ENCODE data around the gene PRLR.

Gene PRLR

DNA sequence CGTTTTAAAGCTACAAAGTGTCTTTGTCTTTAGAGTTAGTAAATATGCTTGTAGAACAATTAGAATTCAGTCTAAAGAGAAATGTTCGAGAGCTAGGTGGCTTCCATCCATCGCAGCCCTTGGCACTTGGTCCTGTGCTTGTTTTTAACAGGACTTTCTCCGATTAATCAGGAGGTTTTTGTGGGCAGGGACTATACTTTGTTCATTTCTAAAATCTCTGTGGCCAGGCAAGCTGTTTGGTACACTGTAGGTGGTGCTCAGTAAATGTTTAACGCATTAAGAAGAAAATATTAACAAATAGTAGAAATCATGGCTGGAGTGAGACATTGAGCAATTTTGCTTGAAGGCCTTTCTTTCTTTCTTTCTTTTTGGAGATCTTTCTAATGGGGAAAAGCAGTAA, 203.3 kb downstream of the PRLR start:
- no peak overlapping the region for H3K14ac ChIP-seq (ENCODE audit: low read length in 2 of 2)
- no peaks in the 10 kb centered on the region for H3K79me1 ChIP-seq (replicated peaks; ENCODE audit: low read length, poor library complexity, severe bottlenecking)
- no peaks in the 10 kb centered on the region for H3K9me3 ChIP-seq (ENCODE audit: control insufficient read depth, low read length)
- no peak overlapping the region for H4K8ac ChIP-seq (ENCODE audit: low read length)
- 94% methylated on average over 5 of the region's 5 CpGs for whole genome bisulfite sequencing
- no peak overlapping the region for H2AFZ ChIP-seq (ENCODE audit: low read depth, low read length)
- peaks cover 3% of the 10 kb centered on the region for H3K4me1 ChIP-seq (ENCODE audit: control insufficient read depth, insufficient read depth, low read depth, low read length)
- DNase-seq = no peak
- H3K4ac ChIP-seq (ENCODE audit: low read depth in 1 of 2, low read length in 2 of 2) = no peak overlapping the region
- no peak overlapping the region for H3K18ac ChIP-seq (ENCODE audit: low read depth in 1 of 2, low read length in 2 of 2)
- H3K27me3 ChIP-seq (ENCODE audit: control insufficient read depth in 1 of 2, insufficient read depth in 1 of 2, low read length in 2 of 2) = peaks cover 0 to 3% of the 10 kb centered on the region in 2 experiments
- H3K27ac ChIP-seq (ENCODE audit: low read length, poor library complexity, severe bottlenecking) = no peak overlapping the region
- H2AK5ac ChIP-seq (ENCODE audit: low read length, severe bottlenecking) = no peak overlapping the region
- no peak overlapping the region for H2BK120ac ChIP-seq (ENCODE audit: low read depth, low read length)
- no peaks in the 10 kb centered on the region for H3K36me3 ChIP-seq (ENCODE audit: control insufficient read depth in 1 of 2, insufficient read depth in 2 of 2, low read depth in 1 of 2, low read length in 2 of 2)
- H3K4me2 ChIP-seq (ENCODE audit: low read length, poor library complexity, severe bottlenecking) = no peak overlapping the region
- no peak overlapping the region for H2BK5ac ChIP-seq (ENCODE audit: low read depth, low read length, poor library complexity, severe bottlenecking)
- H4K91ac ChIP-seq (ENCODE audit: low read length) = no peak overlapping the region
- H2BK15ac ChIP-seq (ENCODE audit: low read depth, poor library complexity, severe bottlenecking) = no peak overlapping the region
- no peak overlapping the region for H2BK12ac ChIP-seq (ENCODE audit: low read length in 2 of 2)
- no peak overlapping the region for H3K4me3 ChIP-seq (ENCODE audit: insufficient read depth in 1 of 2, low read depth in 1 of 2, low read length in 2 of 2)
- H3K23ac ChIP-seq (ENCODE audit: low read length in 2 of 2) = no peak overlapping the region
- no peak overlapping the region for H3K9ac ChIP-seq (ENCODE audit: low read length)

DNA sequence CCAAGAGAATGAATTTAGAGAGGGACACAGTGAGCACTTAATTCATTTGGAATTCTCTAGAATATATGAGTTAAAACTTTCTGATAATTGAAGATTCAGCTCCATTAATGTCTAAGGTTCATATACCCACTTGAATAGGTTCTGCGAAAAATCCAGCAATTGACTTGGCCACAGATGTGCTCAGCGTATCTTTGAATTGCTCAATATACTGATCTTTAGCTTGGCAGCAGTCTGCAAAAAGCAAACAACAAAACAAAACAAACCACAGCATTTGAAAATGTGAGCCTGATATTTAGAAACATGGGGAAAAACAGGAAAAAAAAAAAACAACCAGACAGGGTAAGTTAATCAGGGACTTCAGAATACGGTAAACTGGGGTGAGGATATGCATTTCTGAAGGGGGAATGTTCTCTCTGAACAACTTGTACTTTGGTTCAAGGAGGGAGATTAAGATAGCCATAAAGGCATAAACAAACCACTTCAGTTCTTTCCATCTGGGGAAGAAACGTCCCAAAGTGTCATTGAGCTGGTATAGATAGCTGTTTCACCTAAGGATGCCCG, 203.9 kb downstream of the PRLR start:
- no peaks in the 10 kb centered on the region for H3K36me3 ChIP-seq (ENCODE audit: control insufficient read depth in 1 of 2, insufficient read depth in 2 of 2, low read depth in 1 of 2, low read length in 2 of 2)
- no peak overlapping the region for H2BK5ac ChIP-seq (ENCODE audit: low read depth, low read length, poor library complexity, severe bottlenecking)
- H3K79me1 ChIP-seq (replicated peaks; ENCODE audit: low read length, poor library complexity, severe bottlenecking) = no peaks in the 10 kb centered on the region
- no peak overlapping the region for H2AFZ ChIP-seq (ENCODE audit: low read depth, low read length)
- DNase-seq = peak; percentile 27
- no peak overlapping the region for H3K27ac ChIP-seq (ENCODE audit: low read length, poor library complexity, severe bottlenecking)
- no peak overlapping the region for H2BK15ac ChIP-seq (ENCODE audit: low read depth, poor library complexity, severe bottlenecking)
- no peak overlapping the region for H4K8ac ChIP-seq (ENCODE audit: low read length)
- H2AK5ac ChIP-seq (ENCODE audit: low read length, severe bottlenecking) = no peak overlapping the region
- no peak overlapping the region for H3K4me3 ChIP-seq (ENCODE audit: insufficient read depth in 1 of 2, low read depth in 1 of 2, low read length in 2 of 2)
- H2BK120ac ChIP-seq (ENCODE audit: low read depth, low read length) = no peak overlapping the region
- H3K18ac ChIP-seq (ENCODE audit: low read depth in 1 of 2, low read length in 2 of 2) = no peak overlapping the region
- 52% methylated on average over 3 of the region's 5 CpGs for WGBS
- no peak overlapping the region for H3K14ac ChIP-seq (ENCODE audit: low read length in 2 of 2)
- H2BK12ac ChIP-seq (ENCODE audit: low read length in 2 of 2) = no peak overlapping the region
- H4K91ac ChIP-seq (ENCODE audit: low read length) = no peak overlapping the region
- H3K4me2 ChIP-seq (ENCODE audit: low read length, poor library complexity, severe bottlenecking) = no peak overlapping the region
- no peaks in the 10 kb centered on the region for H3K9me3 ChIP-seq (ENCODE audit: control insufficient read depth, low read length)
- H3K9ac ChIP-seq (ENCODE audit: low read length) = no peak overlapping the region
- H3K4ac ChIP-seq (ENCODE audit: low read depth in 1 of 2, low read length in 2 of 2) = no peak overlapping the region
- no peak overlapping the region for H3K23ac ChIP-seq (ENCODE audit: low read length in 2 of 2)
- H3K4me1 ChIP-seq (ENCODE audit: control insufficient read depth, insufficient read depth, low read depth, low read length) = peaks cover 3% of the 10 kb centered on the region
- peaks cover 0 to 3% of the 10 kb centered on the region in 2 experiments for H3K27me3 ChIP-seq (ENCODE audit: control insufficient read depth in 1 of 2, insufficient read depth in 1 of 2, low read length in 2 of 2)

DNA sequence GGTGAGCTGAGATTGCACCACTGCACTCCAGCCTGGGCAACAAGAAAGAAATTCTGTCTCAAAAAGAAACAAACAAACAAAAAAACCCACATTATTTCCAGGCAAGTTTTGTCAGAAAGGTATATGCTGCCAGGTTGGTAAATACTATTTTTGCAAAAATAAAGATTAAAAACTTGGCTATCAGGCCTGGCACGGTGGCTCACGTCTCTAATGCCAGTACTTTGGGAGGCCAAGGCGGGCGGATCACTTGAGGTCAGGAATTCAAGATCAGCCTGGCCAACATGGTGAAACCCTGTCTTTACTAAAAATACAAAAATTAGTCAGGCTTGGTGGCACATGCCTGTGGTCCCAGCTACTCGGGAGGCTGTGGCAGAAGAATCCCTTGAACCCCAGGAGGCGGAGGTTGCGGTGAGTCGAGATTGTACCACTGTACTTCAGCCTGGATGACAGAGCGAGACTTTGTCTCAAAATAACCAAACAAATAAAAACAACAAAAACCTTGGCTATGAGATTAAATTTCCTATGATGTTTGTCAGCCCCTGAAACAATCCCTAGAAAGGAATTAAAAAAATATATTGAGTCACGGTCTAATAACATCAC, 205.3 kb downstream of the PRLR start:
- DNase-seq = no peak
- Histone ChIP-seq H3K23ac (ENCODE audit: low read length in 2 of 2) (no peak overlapping the region), H3K79me1 (replicated peaks; ENCODE audit: low read length, poor library complexity, severe bottlenecking) (no peaks in the 10 kb centered on the region), H3K4me3 (ENCODE audit: insufficient read depth in 1 of 2, low read depth in 1 of 2, low read length in 2 of 2) (no peak overlapping the region), H3K4me1 (ENCODE audit: control insufficient read depth, insufficient read depth, low read depth, low read length) (peaks cover 3% of the 10 kb centered on the region), H2BK5ac (ENCODE audit: low read depth, low read length, poor library complexity, severe bottlenecking) (no peak overlapping the region), H3K36me3 (ENCODE audit: control insufficient read depth in 1 of 2, insufficient read depth in 2 of 2, low read depth in 1 of 2, low read length in 2 of 2) (no peaks in the 10 kb centered on the region), H3K9me3 (ENCODE audit: control insufficient read depth, low read length) (no peaks in the 10 kb centered on the region), H3K9ac (ENCODE audit: low read length) (no peak overlapping the region), H4K91ac (ENCODE audit: low read length) (no peak overlapping the region), H3K27ac (ENCODE audit: low read length, poor library complexity, severe bottlenecking) (no peak overlapping the region), H3K4ac (ENCODE audit: low read depth in 1 of 2, low read length in 2 of 2) (no peak overlapping the region), H3K14ac (ENCODE audit: low read length in 2 of 2) (no peak overlapping the region), H3K4me2 (ENCODE audit: low read length, poor library complexity, severe bottlenecking) (no peak overlapping the region), H2AK5ac (ENCODE audit: low read length, severe bottlenecking) (no peak overlapping the region), H2BK120ac (ENCODE audit: low read depth, low read length) (no peak overlapping the region), H3K18ac (ENCODE audit: low read depth in 1 of 2, low read length in 2 of 2) (no peak overlapping the region), H3K27me3 (ENCODE audit: control insufficient read depth in 1 of 2, insufficient read depth in 1 of 2, low read length in 2 of 2) (peaks cover 0 to 3% of the 10 kb centered on the region in 2 experiments), H4K8ac (ENCODE audit: low read length) (no peak overlapping the region), H2BK12ac (ENCODE audit: low read length in 2 of 2) (no peak overlapping the region), H2AFZ (ENCODE audit: low read depth, low read length) (no peak overlapping the region), H2BK15ac (ENCODE audit: low read depth, poor library complexity, severe bottlenecking) (no peak overlapping the region)
- 93% methylated on average over 9 of the region's 10 CpGs for WGBS

DNA sequence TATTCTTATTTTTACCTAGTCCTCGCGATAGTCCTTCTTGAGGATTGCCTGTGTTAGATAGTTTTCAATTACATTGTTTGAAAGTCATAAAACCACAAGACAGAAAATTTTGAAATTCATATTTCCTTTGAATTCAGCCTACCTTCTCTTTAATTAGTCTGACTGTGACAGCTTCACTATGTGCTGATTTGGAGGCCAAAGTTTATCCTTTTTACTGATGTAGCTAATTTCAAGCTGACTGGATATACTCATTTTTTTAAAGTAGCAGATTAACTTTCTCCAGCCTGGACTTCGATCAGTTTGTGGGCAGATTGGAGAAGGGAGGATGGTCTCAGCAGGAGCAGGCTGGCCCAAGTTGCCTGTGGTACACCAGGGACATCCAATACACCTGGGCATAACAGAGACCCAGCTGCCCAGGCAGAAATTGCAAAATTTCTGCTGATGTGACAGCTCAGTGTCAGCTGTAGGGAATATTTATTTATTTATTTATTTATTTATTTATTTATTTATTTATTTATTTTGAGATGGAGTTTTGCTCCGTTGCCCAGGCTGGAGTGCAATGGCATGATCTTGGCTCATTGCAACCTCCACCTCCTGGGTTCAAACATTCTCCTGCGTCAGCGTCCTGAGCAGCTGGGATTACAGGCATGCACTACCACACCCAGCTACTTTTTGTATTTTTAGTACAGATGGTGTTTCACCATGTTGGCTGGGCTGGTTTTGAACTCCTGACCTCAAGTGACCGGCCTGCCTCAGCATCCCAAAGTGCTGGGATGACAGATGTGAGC, 206.7 kb downstream of the PRLR start:
- no peak overlapping the region for H2AK5ac ChIP-seq (ENCODE audit: low read length, severe bottlenecking)
- no peak overlapping the region for H3K18ac ChIP-seq (ENCODE audit: low read depth in 1 of 2, low read length in 2 of 2)
- no peaks in the 10 kb centered on the region for H3K79me1 ChIP-seq (replicated peaks; ENCODE audit: low read length, poor library complexity, severe bottlenecking)
- no peak overlapping the region for H3K23ac ChIP-seq (ENCODE audit: low read length in 2 of 2)
- no peak overlapping the region for H2AFZ ChIP-seq (ENCODE audit: low read depth, low read length)
- no peak overlapping the region for H3K27ac ChIP-seq (ENCODE audit: low read length, poor library complexity, severe bottlenecking)
- H2BK120ac ChIP-seq (ENCODE audit: low read depth, low read length) = no peak overlapping the region
- no peaks in the 10 kb centered on the region for H3K9me3 ChIP-seq (ENCODE audit: control insufficient read depth, low read length)
- H3K4ac ChIP-seq (ENCODE audit: low read depth in 1 of 2, low read length in 2 of 2) = no peak overlapping the region
- H2BK15ac ChIP-seq (ENCODE audit: low read depth, poor library complexity, severe bottlenecking) = no peak overlapping the region
- no peak overlapping the region for H2BK5ac ChIP-seq (ENCODE audit: low read depth, low read length, poor library complexity, severe bottlenecking)
- peaks cover 2% of the 10 kb centered on the region for H3K4me1 ChIP-seq (ENCODE audit: control insufficient read depth, insufficient read depth, low read depth, low read length)
- H4K8ac ChIP-seq (ENCODE audit: low read length) = no peak overlapping the region
- no peak for DNase-seq
- no peak overlapping the region for H4K91ac ChIP-seq (ENCODE audit: low read length)
- no peak overlapping the region for H3K4me2 ChIP-seq (ENCODE audit: low read length, poor library complexity, severe bottlenecking)
- no peak overlapping the region for H3K14ac ChIP-seq (ENCODE audit: low read length in 2 of 2)
- H3K36me3 ChIP-seq (ENCODE audit: control insufficient read depth in 1 of 2, insufficient read depth in 2 of 2, low read depth in 1 of 2, low read length in 2 of 2) = no peaks in the 10 kb centered on the region
- 89% methylated on average over 3 of the region's 7 CpGs for WGBS
- H3K9ac ChIP-seq (ENCODE audit: low read length) = no peak overlapping the region
- no peak overlapping the region for H2BK12ac ChIP-seq (ENCODE audit: low read length in 2 of 2)
- H3K4me3 ChIP-seq (ENCODE audit: insufficient read depth in 1 of 2, low read depth in 1 of 2, low read length in 2 of 2) = no peak overlapping the region
- H3K27me3 ChIP-seq (ENCODE audit: control insufficient read depth in 1 of 2, insufficient read depth in 1 of 2, low read length in 2 of 2) = peaks cover 0 to 3% of the 10 kb centered on the region in 2 experiments

All from mesenchymal stem cell (in vitro differentiated cells and primary cell).